NCI-H1048 (cell line): ENCODE results near the gene RHBDF1.

Experiments used
- DNase-seq: peaks from one replicate; lab custom pipeline; 2025; lab: John Stamatoyannopoulos, UW

RHBDF1 gene

GRCh38 chr16:74747-75334, 2.4 kb upstream of the RHBDF1 start:
- no peak for DNase-seq

GRCh38 chr16:74051-74746, 1.8 kb upstream of the RHBDF1 start:
- no peak for DNase-seq

GRCh38 chr16:71540-72401, 660 bp downstream of the RHBDF1 start:
- DNase-seq = no peak

GRCh38 chr16:71210-71539, 1.3 kb downstream of the RHBDF1 start:
- DNase-seq = no peak

- DNase-seq = no peak
Observed at GRCh38 chr16:69181-69580, 3.2 kb downstream of the RHBDF1 start.

- no peak for DNase-seq
Observed at GRCh38 chr16:67884-68789, 4.3 kb downstream of the RHBDF1 start.

GRCh38 chr16:67183-67791, 5.1 kb downstream of the RHBDF1 start:
- DNase-seq = no peak

GRCh38 chr16:66309-67182, 5.9 kb downstream of the RHBDF1 start:
- DNase-seq = no peak

- no peak for DNase-seq
Observed at GRCh38 chr16:65745-66144, 6.7 kb downstream of the RHBDF1 start.

GRCh38 chr16:64914-65255, 7.5 kb downstream of the RHBDF1 start:
- no peak for DNase-seq

- DNase-seq = no peak
Observed at GRCh38 chr16:63998-64913, 8.2 kb downstream of the RHBDF1 start.

- DNase-seq = no peak
Observed at GRCh38 chr16:63466-63865, 9.0 kb downstream of the RHBDF1 start.

GRCh38 chr16:62968-63391, 9.5 kb downstream of the RHBDF1 start:
- DNase-seq = no peak

- DNase-seq = no peak
Observed at GRCh38 chr16:62283-62967, 10.0 kb downstream of the RHBDF1 start.

- DNase-seq = no peak
Observed at GRCh38 chr16:61879-62281, 10.6 kb downstream of the RHBDF1 start.

GRCh38 chr16:60929-61878, 11.2 kb downstream of the RHBDF1 start:
- no peak for DNase-seq

- no peak for DNase-seq
Observed at GRCh38 chr16:60166-60565, 12.3 kb downstream of the RHBDF1 start.
